Measurements from ENCODE around the gene ANAPC4.
A peak's percentile ranks its signal among the peaks of the same experiment; 100 is the strongest.
"Not testable (repeated sequence)": the region's sequence is repeated elsewhere in the genome, so short reads cannot be mapped to it uniquely, and the experiment has no call there.

Gene ANAPC4, protein sequence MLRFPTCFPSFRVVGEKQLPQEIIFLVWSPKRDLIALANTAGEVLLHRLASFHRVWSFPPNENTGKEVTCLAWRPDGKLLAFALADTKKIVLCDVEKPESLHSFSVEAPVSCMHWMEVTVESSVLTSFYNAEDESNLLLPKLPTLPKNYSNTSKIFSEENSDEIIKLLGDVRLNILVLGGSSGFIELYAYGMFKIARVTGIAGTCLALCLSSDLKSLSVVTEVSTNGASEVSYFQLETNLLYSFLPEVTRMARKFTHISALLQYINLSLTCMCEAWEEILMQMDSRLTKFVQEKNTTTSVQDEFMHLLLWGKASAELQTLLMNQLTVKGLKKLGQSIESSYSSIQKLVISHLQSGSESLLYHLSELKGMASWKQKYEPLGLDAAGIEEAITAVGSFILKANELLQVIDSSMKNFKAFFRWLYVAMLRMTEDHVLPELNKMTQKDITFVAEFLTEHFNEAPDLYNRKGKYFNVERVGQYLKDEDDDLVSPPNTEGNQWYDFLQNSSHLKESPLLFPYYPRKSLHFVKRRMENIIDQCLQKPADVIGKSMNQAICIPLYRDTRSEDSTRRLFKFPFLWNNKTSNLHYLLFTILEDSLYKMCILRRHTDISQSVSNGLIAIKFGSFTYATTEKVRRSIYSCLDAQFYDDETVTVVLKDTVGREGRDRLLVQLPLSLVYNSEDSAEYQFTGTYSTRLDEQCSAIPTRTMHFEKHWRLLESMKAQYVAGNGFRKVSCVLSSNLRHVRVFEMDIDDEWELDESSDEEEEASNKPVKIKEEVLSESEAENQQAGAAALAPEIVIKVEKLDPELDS

DNA sequence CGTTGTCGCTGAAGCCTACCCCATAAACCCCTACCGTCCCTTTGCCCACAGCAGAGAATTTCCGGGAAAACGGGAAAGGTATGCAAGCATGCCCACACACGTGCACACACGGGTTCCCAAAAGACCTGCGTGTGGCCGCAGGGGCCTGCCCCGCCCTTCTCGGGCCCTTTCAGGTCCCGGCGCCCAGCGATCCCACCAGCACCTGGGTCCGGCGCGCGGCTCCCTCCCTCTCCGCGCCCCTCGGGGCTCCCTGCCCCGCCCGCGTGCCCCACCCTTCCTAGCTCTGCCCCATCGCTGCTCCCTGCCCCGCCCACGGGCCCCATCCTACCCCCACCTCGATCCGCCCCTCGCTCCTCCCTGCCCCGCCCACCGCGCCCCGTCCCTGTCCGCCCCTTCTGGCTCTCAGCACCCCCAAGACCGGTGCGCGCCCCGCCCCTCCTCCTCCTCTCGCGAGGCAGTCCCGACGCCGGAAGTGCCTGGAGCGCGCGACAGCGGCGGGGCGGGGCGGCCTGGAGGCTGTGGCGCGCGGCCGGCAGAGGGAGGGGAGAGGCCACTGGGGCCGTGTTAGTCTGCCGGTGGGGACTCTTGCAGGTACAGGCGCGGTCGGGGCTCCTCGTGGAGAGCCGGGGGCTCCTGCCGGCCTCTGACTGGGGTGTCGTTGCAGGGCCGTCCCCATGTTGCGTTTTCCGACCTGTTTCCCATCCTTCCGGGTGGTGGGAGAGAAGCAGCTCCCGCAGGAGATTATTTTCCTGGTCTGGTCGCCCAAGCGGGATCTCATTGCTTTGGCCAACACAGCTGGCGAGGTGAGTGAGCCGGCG is at the start of gene ANAPC4:
Gene ANAPC4, plus strand, starts transcription at position 510 of the 818 bp plus-strand sequence. Its CDS starts 165 bp downstream, at position 675.
- peak; percentile 97 for DNase-seq

DNA sequence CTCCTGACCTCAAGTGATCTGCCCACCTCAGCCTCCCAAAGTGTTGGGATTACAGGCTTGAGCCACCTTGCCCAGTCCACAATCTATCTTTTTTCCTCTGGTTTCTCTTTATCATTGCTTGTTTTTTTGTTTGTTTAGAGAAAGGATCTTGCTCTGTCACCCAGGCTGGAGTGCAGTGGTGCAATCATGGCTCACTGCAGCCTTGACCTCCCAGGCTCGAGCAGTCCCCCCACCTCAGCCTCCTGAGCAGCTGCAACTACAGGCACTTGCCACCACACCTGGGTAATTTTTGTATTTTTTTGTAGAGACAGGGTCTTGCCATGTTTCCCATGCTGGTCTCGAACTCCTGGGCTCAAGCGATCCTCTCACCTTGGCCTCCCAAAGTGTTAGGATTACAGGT is 48.6 kb upstream of the ANAPC4 start:
- DNase-seq: not testable (repeated sequence)

DNA sequence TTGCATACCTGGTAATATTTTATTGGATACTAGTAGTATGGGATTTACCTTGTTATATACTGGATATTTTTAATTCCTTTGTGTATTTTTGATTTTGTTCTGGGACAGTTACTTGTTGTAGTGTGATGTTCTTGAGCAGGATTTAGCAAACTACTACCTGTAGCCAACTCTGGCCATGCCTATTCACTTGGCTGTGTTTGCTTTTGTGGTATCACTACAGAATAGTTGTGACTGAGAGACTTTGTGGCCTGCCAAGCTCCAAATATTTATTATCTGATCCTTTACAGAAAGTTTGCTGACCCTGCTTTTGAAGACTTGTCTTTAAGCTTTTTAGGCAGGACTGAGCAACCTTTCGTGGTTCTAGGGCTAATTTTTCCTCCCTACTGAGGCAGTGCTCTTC is 46.7 kb upstream of the ANAPC4 start:
- no peak for DNase-seq

GRCh38 chr4:25330905-25331808 is 45.9 kb upstream of the ANAPC4 start:
- DNase-seq: no peak

- DNase-seq: no peak
These were observed 33.4 kb upstream of the ANAPC4 start for GRCh38 chr4:25343671-25344070.

GRCh38 chr4:25345744-25346143 is 31.3 kb upstream of the ANAPC4 start:
- no peak for DNase-seq

DNA sequence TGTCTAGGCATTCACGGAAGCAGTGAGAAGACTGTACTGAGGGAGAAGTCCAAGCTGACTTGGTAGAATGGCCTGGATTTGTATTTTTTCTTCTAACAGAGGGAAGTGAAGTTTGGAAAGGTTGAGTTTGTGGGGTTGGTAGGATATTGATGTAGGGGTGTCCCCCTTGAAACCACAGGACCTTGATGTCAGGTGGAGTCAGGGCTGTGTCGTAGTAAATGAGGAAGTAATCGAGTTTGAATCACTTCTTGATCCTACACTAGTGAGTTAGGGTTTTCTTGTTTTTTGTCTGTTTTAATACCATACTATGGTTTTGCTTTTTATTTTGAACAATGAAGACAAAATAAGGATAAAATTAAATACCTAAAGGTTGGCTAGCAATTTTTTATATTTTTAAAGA is 30.1 kb upstream of the ANAPC4 start:
- no peak for DNase-seq

- DNase-seq: no peak
These were observed 29.6 kb upstream of the ANAPC4 start for GRCh38 chr4:25347473-25347872.

DNA sequence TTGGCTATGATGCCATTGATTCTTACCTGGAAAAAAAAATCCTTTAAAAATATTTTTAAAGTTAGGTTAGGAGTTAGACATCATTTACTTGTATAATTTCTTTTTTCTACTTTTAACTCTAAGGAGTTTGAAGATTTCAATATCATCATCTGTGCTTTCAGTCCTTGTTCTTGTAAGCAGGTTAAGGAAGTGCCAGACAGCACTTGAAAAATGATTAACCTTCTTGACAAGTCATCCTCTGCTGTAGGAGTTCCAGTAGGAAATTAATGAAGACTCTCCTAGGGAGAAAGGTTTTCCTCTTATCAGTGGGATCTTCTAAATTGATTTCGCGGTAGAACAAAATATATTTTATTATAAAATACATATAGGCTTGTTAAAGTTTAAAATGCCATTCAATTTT is 29.1 kb upstream of the ANAPC4 start:
- no peak for DNase-seq

- DNase-seq: no peak
These were observed 26.5 kb upstream of the ANAPC4 start for GRCh38 chr4:25350561-25350960.

GRCh38 chr4:25351777-25352416 is 25.2 kb upstream of the ANAPC4 start:
- DNase-seq: no peak

DNA sequence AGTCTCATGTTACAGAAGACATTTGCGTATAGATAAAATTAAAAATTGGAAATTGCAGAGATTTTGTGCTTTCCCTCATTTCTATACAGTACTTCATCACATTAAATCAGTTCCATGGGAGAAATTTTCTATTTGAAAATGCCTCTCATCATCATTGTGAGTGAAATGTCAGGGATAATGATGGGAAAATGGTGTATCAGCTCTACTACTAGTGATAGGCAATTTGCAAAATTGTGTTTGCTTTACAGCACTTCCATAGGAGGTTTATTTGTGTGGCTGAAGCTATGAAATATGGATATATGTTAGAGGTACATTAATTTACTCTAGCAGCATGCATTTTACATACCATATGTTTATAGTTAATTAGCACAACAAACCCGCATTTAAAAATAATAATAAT is 21.0 kb upstream of the ANAPC4 start:
- no peak for DNase-seq

DNA sequence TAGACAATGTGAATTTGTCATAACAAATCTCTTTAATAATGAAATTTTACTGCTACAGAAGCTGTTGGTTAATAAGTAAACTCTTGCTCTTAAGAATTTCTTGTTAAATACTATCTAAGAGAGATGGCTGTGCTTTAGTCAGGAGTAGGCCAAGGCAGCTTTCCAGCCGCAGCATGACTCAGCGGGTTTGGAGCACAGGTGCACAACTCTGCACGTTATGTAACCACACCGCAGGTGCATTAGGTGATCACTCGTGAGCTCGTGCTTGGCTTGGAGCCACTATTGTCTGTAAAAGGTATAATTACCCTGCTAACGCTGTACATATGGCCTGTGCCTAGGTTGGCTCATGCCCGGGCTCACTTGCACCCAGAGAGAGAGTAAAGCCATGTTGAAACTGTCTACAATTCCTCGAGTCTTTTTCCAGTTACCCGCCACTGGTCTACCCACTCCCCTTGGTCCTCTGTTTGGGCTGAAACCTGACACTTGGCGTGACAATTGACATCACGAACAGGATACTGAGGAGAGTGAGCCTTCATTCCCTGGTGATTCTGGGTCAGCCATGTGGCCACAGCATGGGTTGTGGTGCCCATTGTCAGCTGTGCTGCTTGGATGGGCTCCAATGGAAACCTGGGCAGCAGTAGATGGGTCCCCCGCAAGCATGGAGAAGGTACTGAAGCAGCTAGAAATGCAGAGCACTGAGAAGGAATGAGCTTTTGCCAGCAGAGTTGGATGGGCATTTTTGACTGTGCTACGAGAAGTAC is 18.4 kb upstream of the ANAPC4 start:
- no peak for DNase-seq

GRCh38 chr4:25361253-25361652 is 15.8 kb upstream of the ANAPC4 start:
- no peak for DNase-seq

GRCh38 chr4:25367004-25367621 is 9.9 kb upstream of the ANAPC4 start:
- DNase-seq: no peak

DNA sequence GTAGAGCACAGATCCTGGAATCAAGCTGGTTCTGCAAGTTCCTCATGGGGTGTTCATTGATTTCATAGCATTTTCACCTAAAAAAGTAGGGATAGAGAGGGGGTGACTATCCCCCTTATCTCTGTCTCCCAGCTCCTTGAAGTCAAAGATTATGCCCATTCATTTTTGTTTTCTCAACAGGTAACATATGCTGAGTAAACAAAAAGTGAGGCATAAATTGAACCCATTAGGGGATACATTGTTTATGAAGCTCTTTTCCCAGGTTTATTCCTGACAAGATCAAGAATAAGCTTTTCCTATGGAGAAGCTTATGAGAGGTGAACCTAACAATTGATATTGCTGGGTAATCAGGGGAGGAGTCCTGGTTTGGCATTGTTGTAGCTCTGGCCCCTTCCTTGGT is 9.2 kb upstream of the ANAPC4 start:
- no peak for DNase-seq

GRCh38 chr4:25368315-25368714 is 8.7 kb upstream of the ANAPC4 start:
- no peak for DNase-seq

DNA sequence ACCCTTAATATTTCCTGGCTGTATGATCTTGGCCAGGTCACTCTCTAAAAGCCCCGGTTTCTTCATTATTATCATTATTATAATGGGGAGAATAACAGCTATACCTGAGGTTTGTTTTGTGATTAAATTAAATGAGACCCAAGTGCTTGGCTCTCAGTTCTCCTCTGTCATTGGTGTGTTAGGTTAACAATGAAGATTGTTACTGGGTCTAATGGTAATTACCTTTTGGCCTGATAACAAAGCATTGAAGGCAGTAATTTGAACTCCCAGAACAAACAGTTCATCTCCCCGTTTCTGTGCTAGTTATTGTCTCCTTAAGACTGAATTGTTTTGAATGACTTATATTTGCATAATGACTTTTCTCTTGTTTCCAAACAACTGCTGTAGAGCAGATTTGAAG is 6.8 kb upstream of the ANAPC4 start:
- no peak for DNase-seq

- DNase-seq: not testable (repeated sequence)
These were observed 4.5 kb upstream of the ANAPC4 start for GRCh38 chr4:25372549-25372948.
